Activated naive CD4-positive, alpha-beta T cell treated with anti-CD3 and anti-CD28 coated beads, Interleukin-2, amount 10 ng/mL, durations not matched to agents 7 days and 5 days (primary cell): Measurements from ENCODE around the gene CLEC4F.

Experiments
- CTCF ChIA-PET: fragments of 350-600 bp; sonication (Branson Sonifier 250); formaldehyde crosslinking; loops from one replicate; lab custom pipeline; 2021; ENCODE audit warnings: antibody characterized with exemption; lab: Charles Lee
- DNase-seq: peaks from one replicate; pipeline ENCODE4 v3.0.0-alpha.2; 2020
- H3K27ac Mint-ChIP-seq: one replicate; pipeline ENCODE4 v1.8.0; 2021; ENCODE audit warnings: mild to moderate bottlenecking, moderate library complexity, mixed read lengths
- H3K27me3 Mint-ChIP-seq: one replicate; pipeline ENCODE4 v1.8.0; 2021; ENCODE audit warnings: mild to moderate bottlenecking, mixed read lengths
- H3K36me3 Mint-ChIP-seq: one replicate; pipeline ENCODE4 v1.8.0; 2021; ENCODE audit warnings: mixed read lengths
- H3K4me1 Mint-ChIP-seq: one replicate; pipeline ENCODE4 v1.8.0; 2021; ENCODE audit warnings: mixed read lengths
- H3K4me3 Mint-ChIP-seq: one replicate; pipeline ENCODE4 v1.8.0; 2021; ENCODE audit warnings: mild to moderate bottlenecking, moderate library complexity, mixed read lengths
- H3K9me3 Mint-ChIP-seq: one replicate; pipeline ENCODE4 v1.8.0; 2021; ENCODE audit warnings: mixed read lengths

Gene CLEC4F

GRCh38 chr2:70790136-70790828 is 30.1 kb downstream of the CLEC4F start, which contains the start of gene FIGLA:
TSS of gene FIGLA (minus strand) at chr2:70790643. CDS start at chr2:70790638, 5 bp downstream.
- Mint-ChIP-seq H3K9me3 (no peaks in the 10 kb centered on the region), H3K36me3 (no peaks in the 10 kb centered on the region), H3K4me1 (peaks cover 8% of the 10 kb centered on the region), H3K4me3 (peak within 1 kb of the TSS; percentile 56), H3K27ac (no peak within 1 kb of the TSS), H3K27me3 (peaks cover 69% of the 10 kb centered on the region)
- CTCF ChIA-PET: interaction anchor here (1.1 to 7.7 kb wide), 11 partner anchors 14 to 157 kb away, joined by 3 to 67 read pairs (median 18); partner anchors contain the start of gene ADD2
- no peak for DNase-seq

GRCh38 chr2:70789304-70790135 is 30.9 kb downstream of the CLEC4F start:
- CTCF ChIA-PET: interaction anchor here (0.7 to 7.7 kb wide), 19 partner anchors 14 to 213 kb away, joined by 3 to 67 read pairs (median 5); partner anchors contain the start of gene ADD2
- no peaks in the 10 kb centered on the region for H3K36me3 Mint-ChIP-seq
- peaks cover 69% of the 10 kb centered on the region for H3K27me3 Mint-ChIP-seq
- H3K4me3 Mint-ChIP-seq: peak overlapping the region; percentile 56
- no peaks in the 10 kb centered on the region for H3K9me3 Mint-ChIP-seq
- H3K4me1 Mint-ChIP-seq: peaks cover 10% of the 10 kb centered on the region
- no peak overlapping the region for H3K27ac Mint-ChIP-seq
- DNase-seq: peak; percentile 78

- Mint-ChIP-seq H3K36me3 (no peaks in the 10 kb centered on the region), H3K4me3 (no peak overlapping the region), H3K27me3 (peaks cover 35% of the 10 kb centered on the region), H3K9me3 (no peaks in the 10 kb centered on the region), H3K4me1 (peaks cover 7% of the 10 kb centered on the region), H3K27ac (no peak overlapping the region)
- DNase-seq: peak; percentile 60
- CTCF ChIA-PET: interaction anchor here (0.6 to 2.3 kb wide), 19 partner anchors 8 to 482 kb away, joined by 3 to 17 read pairs (median 5); no protein-coding TSS in a partner anchor
These were observed 35.1 kb downstream of the CLEC4F start for GRCh38 chr2:70785137-70785911.

- no peaks in the 10 kb centered on the region for H3K36me3 Mint-ChIP-seq
- no peak overlapping the region for H3K4me3 Mint-ChIP-seq
- no peaks in the 10 kb centered on the region for H3K9me3 Mint-ChIP-seq
- H3K27me3 Mint-ChIP-seq: peaks cover 35% of the 10 kb centered on the region
- peaks cover 2% of the 10 kb centered on the region for H3K4me1 Mint-ChIP-seq
- DNase-seq: no peak
- no peak overlapping the region for H3K27ac Mint-ChIP-seq
- CTCF ChIA-PET: interaction anchor here (0.7 to 2.3 kb wide), 11 partner anchors 11 to 480 kb away, joined by 3 to 17 read pairs (median 6); no protein-coding TSS in a partner anchor
These were observed 36.1 kb downstream of the CLEC4F start for GRCh38 chr2:70784320-70784719.

- H3K9me3 Mint-ChIP-seq: no peaks in the 10 kb centered on the region
- CTCF ChIA-PET: interaction anchor here (1.2 kb wide), 1 partner anchor 140 kb away, joined by 4 read pairs; no protein-coding TSS in a partner anchor
- no peak overlapping the region for H3K27ac Mint-ChIP-seq
- peaks cover 28% of the 10 kb centered on the region for H3K27me3 Mint-ChIP-seq
- H3K4me1 Mint-ChIP-seq: no peaks in the 10 kb centered on the region
- no peak for DNase-seq
- H3K36me3 Mint-ChIP-seq: no peaks in the 10 kb centered on the region
- no peak overlapping the region for H3K4me3 Mint-ChIP-seq
These were observed 40.4 kb downstream of the CLEC4F start for GRCh38 chr2:70779911-70780545.

- no peak overlapping the region for H3K4me3 Mint-ChIP-seq
- H3K27me3 Mint-ChIP-seq: peaks cover 33% of the 10 kb centered on the region
- CTCF ChIA-PET: interaction anchor here (1.2 kb wide), 1 partner anchor 141 kb away, joined by 4 read pairs; no protein-coding TSS in a partner anchor
- no peaks in the 10 kb centered on the region for H3K9me3 Mint-ChIP-seq
- H3K36me3 Mint-ChIP-seq: no peaks in the 10 kb centered on the region
- no peaks in the 10 kb centered on the region for H3K4me1 Mint-ChIP-seq
- H3K27ac Mint-ChIP-seq: no peak overlapping the region
- no peak for DNase-seq
These were observed 40.9 kb downstream of the CLEC4F start for GRCh38 chr2:70779491-70779890.

GRCh38 chr2:70778676-70779075 is 41.7 kb downstream of the CLEC4F start:
- CTCF ChIA-PET: interaction anchor here (0.8 to 1.6 kb wide), 2 partner anchors 10 to 167 kb away, joined by 3 to 7 read pairs; partner anchors contain the start of gene ADD2
- no peak overlapping the region for H3K4me3 Mint-ChIP-seq
- H3K27ac Mint-ChIP-seq: no peak overlapping the region
- H3K9me3 Mint-ChIP-seq: no peaks in the 10 kb centered on the region
- no peaks in the 10 kb centered on the region for H3K36me3 Mint-ChIP-seq
- no peak for DNase-seq
- H3K4me1 Mint-ChIP-seq: no peaks in the 10 kb centered on the region
- peaks cover 40% of the 10 kb centered on the region for H3K27me3 Mint-ChIP-seq

- no peak overlapping the region for H3K27ac Mint-ChIP-seq
- no peak for DNase-seq
- CTCF ChIA-PET: interaction anchor here (1.6 kb wide), 1 partner anchor 9 kb away, joined by 7 read pairs; the partner anchor contains the start of gene ADD2
- H3K36me3 Mint-ChIP-seq: no peaks in the 10 kb centered on the region
- H3K4me1 Mint-ChIP-seq: no peaks in the 10 kb centered on the region
- H3K27me3 Mint-ChIP-seq: peaks cover 49% of the 10 kb centered on the region
- no peaks in the 10 kb centered on the region for H3K9me3 Mint-ChIP-seq
- H3K4me3 Mint-ChIP-seq: no peak overlapping the region
These were observed 42.9 kb downstream of the CLEC4F start for GRCh38 chr2:70777450-70777849.

- Mint-ChIP-seq H3K4me1 (no peaks in the 10 kb centered on the region), H3K36me3 (no peaks in the 10 kb centered on the region), H3K27me3 (peaks cover 54% of the 10 kb centered on the region), H3K9me3 (no peaks in the 10 kb centered on the region), H3K4me3 (no peak overlapping the region), H3K27ac (no peak overlapping the region)
- DNase-seq: no peak
- CTCF ChIA-PET: interaction anchor here (1.6 to 1.9 kb wide), 2 partner anchors 12 to 13 kb away, joined by 3 to 4 read pairs; partner anchors contain the start of gene FIGLA
These were observed 44.1 kb downstream of the CLEC4F start for GRCh38 chr2:70776266-70776665.

- no peak overlapping the region for H3K4me3 Mint-ChIP-seq
- no peak overlapping the region for H3K27ac Mint-ChIP-seq
- DNase-seq: no peak
- H3K36me3 Mint-ChIP-seq: no peaks in the 10 kb centered on the region
- no peaks in the 10 kb centered on the region for H3K4me1 Mint-ChIP-seq
- H3K27me3 Mint-ChIP-seq: peaks cover 61% of the 10 kb centered on the region
- CTCF ChIA-PET: interaction anchor here (0.7 to 1.9 kb wide), 5 partner anchors 13 to 145 kb away, joined by 3 to 5 read pairs (median 3); partner anchors contain the start of gene FIGLA
- H3K9me3 Mint-ChIP-seq: no peaks in the 10 kb centered on the region
These were observed 45.3 kb downstream of the CLEC4F start for GRCh38 chr2:70775141-70775540.

GRCh38 chr2:70772486-70773155 is 47.8 kb downstream of the CLEC4F start:
- peaks cover 6% of the 10 kb centered on the region for H3K4me1 Mint-ChIP-seq
- no peaks in the 10 kb centered on the region for H3K36me3 Mint-ChIP-seq
- DNase-seq: no peak
- no peaks in the 10 kb centered on the region for H3K9me3 Mint-ChIP-seq
- CTCF ChIA-PET: interaction anchor here (1.2 kb wide), 1 partner anchor 12 kb away, joined by 3 read pairs; no protein-coding TSS in a partner anchor
- no peak overlapping the region for H3K4me3 Mint-ChIP-seq
- H3K27me3 Mint-ChIP-seq: peaks cover 69% of the 10 kb centered on the region
- H3K27ac Mint-ChIP-seq: no peak overlapping the region

- CTCF ChIA-PET: interaction anchor here (0.6 to 1.1 kb wide), 2 partner anchors 14 to 443 kb away, joined by 3 to 4 read pairs; no protein-coding TSS in a partner anchor
- H3K4me1 Mint-ChIP-seq: peaks cover 12% of the 10 kb centered on the region
These were observed 49.0 kb downstream of the CLEC4F start for GRCh38 chr2:70771446-70771845.

More at GRCh38 chr2:70771446-70771845, 49.0 kb downstream of the CLEC4F start:
- H3K9me3 Mint-ChIP-seq: no peaks in the 10 kb centered on the region
- DNase-seq: no peak
- H3K27ac Mint-ChIP-seq: no peak overlapping the region
- no peaks in the 10 kb centered on the region for H3K36me3 Mint-ChIP-seq
- no peak overlapping the region for H3K4me3 Mint-ChIP-seq
- H3K27me3 Mint-ChIP-seq: peaks cover 79% of the 10 kb centered on the region
